MM.1S (cell line): ENCODE results near the gene CDKN2B-AS1.

Experiments used
- DNase-seq: peaks from one replicate; pipeline ENCODE4 v3.0.0-alpha.2; 2015
- H2AFZ ChIP-seq: fragments of 300-600 bp; sonication (generic); 2 replicates; pipeline ENCODE4 v1.6.0; 2016; ENCODE audit warnings: antibody characterized with exemption, low read length
- H3F3A ChIP-seq: fragments of 300-600 bp; sonication (generic); 2 replicates; pipeline ENCODE4 v1.6.1; 2016; ENCODE audit warnings: mild to moderate bottlenecking, antibody characterized with exemption, low read length, moderate library complexity, mixed read lengths; ENCODE audit not compliant: insufficient read depth
- H3K27ac ChIP-seq: fragments of 300-600 bp; sonication (generic); 2 replicates; pipeline ENCODE4 v1.5.1; 2016; ENCODE audit warnings: mild to moderate bottlenecking, low read length
- H3K27me3 ChIP-seq: fragments of 300-600 bp; sonication (generic); replicated peaks from 2 replicates; pipeline ENCODE4 v1.6.0; 2016; ENCODE audit warnings: low read length; ENCODE audit not compliant: insufficient read depth
- H3K36me3 ChIP-seq: fragments of 300-600 bp; sonication (generic); replicated peaks from 2 replicates; pipeline ENCODE4 v1.6.1; 2016; ENCODE audit warnings: mild to moderate bottlenecking, low read length, mixed read lengths; ENCODE audit not compliant: insufficient read depth
- H3K4me1 ChIP-seq: fragments of 300-600 bp; sonication (generic); 2 replicates; pipeline ENCODE4 v1.6.1; 2016; ENCODE audit warnings: low read length, mixed read lengths
- H3K4me2 ChIP-seq: fragments of 300-600 bp; sonication (generic); 2 replicates; pipeline ENCODE4 v1.6.0; 2016; ENCODE audit warnings: low read depth, low read length
- H3K4me3 ChIP-seq: fragments of 300-600 bp; sonication (generic); 2 replicates; pipeline ENCODE4 v1.5.1; 2016; ENCODE audit warnings: low read length, mixed read lengths
- H3K79me2 ChIP-seq: fragments of 300-600 bp; sonication (generic); 2 replicates; pipeline ENCODE4 v1.6.1; 2016; ENCODE audit warnings: mixed run types, low read length, mixed read lengths
- H3K9ac ChIP-seq: fragments of 300-600 bp; sonication (generic); 2 replicates; pipeline ENCODE4 v1.6.1; 2016; ENCODE audit warnings: low read length, mixed read lengths
- H3K9me2 ChIP-seq: fragments of 300-600 bp; sonication (generic); replicated peaks from 2 replicates; pipeline ENCODE4 v1.6.1; 2016; ENCODE audit warnings: mild to moderate bottlenecking, low read length, mixed read lengths; ENCODE audit not compliant: insufficient read depth
- H3K9me3 ChIP-seq: fragments of 300-600 bp; sonication (generic); replicated peaks from 2 replicates; pipeline ENCODE4 v1.6.1; 2016; ENCODE audit warnings: mild to moderate bottlenecking, low read length, mixed read lengths; ENCODE audit not compliant: insufficient read depth
- H4K20me1 ChIP-seq: fragments of 300-600 bp; sonication (generic); 2 replicates; pipeline ENCODE4 v1.6.1; 2016; ENCODE audit warnings: mild to moderate bottlenecking, low read length, moderate library complexity, mixed read lengths; ENCODE audit not compliant: insufficient read depth
- CTCF ChIP-seq: fragments of 300-600 bp; sonication (generic); IDR thresholded peaks from 2 replicates; pipeline ENCODE4 v1.5.1; 2016; ENCODE audit warnings: antibody characterized with exemption, low read length, mixed read lengths
- EZH2 ChIP-seq: fragments of 300-600 bp; sonication (generic); optimal IDR thresholded peaks from 2 replicates; pipeline ENCODE3; 2017; ENCODE audit warnings: low read depth, mild to moderate bottlenecking, antibody characterized with exemption, low read length, mixed read lengths
- EZH2phosphoT487 ChIP-seq: fragments of 300-600 bp; sonication (generic); IDR thresholded peaks from 2 replicates; pipeline ENCODE4 v1.6.1; 2018; ENCODE audit warnings: antibody characterized with exemption, low read length

The CDKN2B-AS1 gene

GRCh38 chr9:22040760-22041159 lies 46.2 kb downstream of the CDKN2B-AS1 start:
- no peaks in the 10 kb centered on the region for H3K36me3 ChIP-seq
- H4K20me1 ChIP-seq, result no peaks in the 10 kb centered on the region
- H3K4me1 ChIP-seq, result peaks cover 13% of the 10 kb centered on the region; the same call in 1 of the 2 replicates
- H3K79me2 ChIP-seq, result no peaks in the 10 kb centered on the region
- H3K9ac ChIP-seq, result no peak overlapping the region
- H3F3A ChIP-seq, result no peaks in the 10 kb centered on the region; the same call in 1 of the 2 replicates
- no peaks in the 10 kb centered on the region for H3K9me2 ChIP-seq
- H2AFZ ChIP-seq, result no peak overlapping the region
- H3K27ac ChIP-seq, result no peak overlapping the region
- no peaks in the 10 kb centered on the region for H3K27me3 ChIP-seq
- TF ChIP-seq EZH2, result no peak
- TF ChIP-seq EZH2phosphoT487, result no peak
- TF ChIP-seq CTCF, result no peak
- H3K9me3 ChIP-seq, result no peaks in the 10 kb centered on the region
- no peak for DNase-seq
- H3K4me3 ChIP-seq, result no peak overlapping the region
- no peak overlapping the region for H3K4me2 ChIP-seq

GRCh38 chr9:22041344-22041743 lies 46.8 kb downstream of the CDKN2B-AS1 start:
- Histone ChIP-seq H3K36me3 (no peaks in the 10 kb centered on the region), H3K79me2 (no peaks in the 10 kb centered on the region), H3K4me2 (no peak overlapping the region), H2AFZ (no peak overlapping the region), H4K20me1 (no peaks in the 10 kb centered on the region), H3F3A (no peaks in the 10 kb centered on the region), H3K27me3 (no peaks in the 10 kb centered on the region), H3K9ac (no peak overlapping the region), H3K9me3 (no peaks in the 10 kb centered on the region), H3K4me1 (0 out of 2 replicates have a peak, but pooled peaks cover 8% of the 10 kb centered on the region), H3K27ac (no peak overlapping the region), H3K4me3 (no peak overlapping the region), H3K9me2 (no peaks in the 10 kb centered on the region)
- TF ChIP-seq CTCF (no peak), EZH2phosphoT487 (no peak), EZH2 (no peak)
- DNase-seq, result no peak

DNA sequence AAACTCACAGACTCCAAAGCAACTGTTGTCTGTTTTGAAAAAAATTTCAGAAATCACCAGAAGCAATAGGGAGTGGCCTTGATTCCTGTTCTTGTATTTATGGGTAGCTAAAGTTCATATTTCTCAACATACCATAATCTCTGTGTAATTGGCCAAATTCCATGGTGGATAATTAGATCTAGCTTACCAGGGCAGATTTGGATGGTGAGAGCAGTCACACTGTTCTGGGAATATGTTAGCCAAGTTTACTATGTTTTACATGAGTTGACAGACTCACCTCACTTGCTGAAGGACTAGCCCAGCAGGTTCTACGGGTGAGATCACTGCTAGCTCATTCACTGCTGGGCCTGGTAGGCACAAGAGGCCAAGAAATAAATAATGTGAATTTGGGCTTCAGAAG lies 47.2 kb downstream of the CDKN2B-AS1 start:
- TF ChIP-seq EZH2 (no peak), CTCF (no peak), EZH2phosphoT487 (no peak)
- Histone ChIP-seq H3K27me3 (no peaks in the 10 kb centered on the region), H3K4me3 (no peak overlapping the region), H4K20me1 (no peaks in the 10 kb centered on the region), H3K36me3 (no peaks in the 10 kb centered on the region), H3K27ac (no peak overlapping the region), H3K9ac (no peak overlapping the region), H3F3A (no peaks in the 10 kb centered on the region), H3K9me2 (no peaks in the 10 kb centered on the region), H3K9me3 (no peaks in the 10 kb centered on the region), H3K4me1 (0 out of 2 replicates have a peak, but pooled peaks cover 5% of the 10 kb centered on the region), H2AFZ (no peak overlapping the region), H3K4me2 (no peak overlapping the region), H3K79me2 (no peaks in the 10 kb centered on the region)
- no peak for DNase-seq
